H1 (cell line): ENCODE data around the gene OR2V1. TPM values are rescaled to one million over a fixed set of nuclear protein-coding genes. Genes with fewer than 3 reads are reported as not detected.
A peak's percentile ranks its signal among the peaks of the same experiment; 100 is the strongest.

Experiments used
- ATF2 ChIP-seq: IDR thresholded peaks from 2 replicates; pipeline ENCODE4 v1.6.1; 2012; ENCODE audit warnings: low read length, inconsistent platforms
- HDAC6 ChIP-seq: IDR thresholded peaks from one replicate; pipeline ENCODE4 v1.7.1; 2012; ENCODE audit warnings: low read depth, mild to moderate bottlenecking, inconsistent platforms, low read length, moderate library complexity
- RBBP5 ChIP-seq: IDR thresholded peaks from 2 replicates; pipeline ENCODE4 v1.7.1; 2012; ENCODE audit warnings: low read depth, mild to moderate bottlenecking, inconsistent platforms, low read length, moderate library complexity, borderline replicate concordance
- SUZ12 ChIP-seq: fragments of 200-600 bp; sonication (generic); IDR thresholded peaks from 2 replicates; pipeline ENCODE4 v1.6.1; 2012; ENCODE audit warnings: mild to moderate bottlenecking, inconsistent platforms, low read length, moderate library complexity, mixed read lengths
- polyA plus RNA-seq, 7 experiments: library from polyadenylated mRNA; depleted of rRNA in 3 of 7; stranded (reverse) in 5 of 7; unstranded in 2 of 7; fragments of >200 nt in 5 of 7; fragments of 200-250 nt in 2 of 7; gene quantifications; 1 replicate in 5 of 7; 2 replicates in 1 of 7; 4 replicates in 1 of 7; pipeline versions ENCODE4 v1.2.1 to v1.2.3, GENCODE V29; 2011 to 2013; ENCODE audit warnings: missing spikeins in 2 of 7, mixed read lengths in 2 of 7
- total RNA-seq: library from RNA; stranded (reverse); fragmentation: NEBNext Ultra II Directional; extraction: Animal tissue kit (Norgen Biotek cat#: 25700); gene quantifications from 2 replicates; pipeline ENCODE4 v1.2.1, GENCODE V29; 2021
- TF ChIP-seq, protein P1 (sequence below): fragments of 300-600 bp; sonication (generic); IDR thresholded peaks from 2 replicates; pipeline ENCODE4 v1.7.1; 2012; ENCODE audit warnings: low read length, moderate library complexity, mild to moderate bottlenecking, inconsistent platforms; ENCODE audit not compliant: insufficient replicate concordance
- TF ChIP-seq, protein P2 (sequence below): IDR thresholded peaks from 2 replicates; pipeline ENCODE4 v1.6.1; 2012; ENCODE audit warnings: inconsistent platforms

The OR2V1 gene
- total and polyA plus RNA-seq, 2 of the 8 experiments (the other 6 are each of a cell fraction or from before 2014, with no cell fraction given): not detected

GRCh38 chr5:181114844-181115778 lies 15.9 kb downstream of the OR2V1 start (continued):
- TF ChIP-seq, protein P1, sequence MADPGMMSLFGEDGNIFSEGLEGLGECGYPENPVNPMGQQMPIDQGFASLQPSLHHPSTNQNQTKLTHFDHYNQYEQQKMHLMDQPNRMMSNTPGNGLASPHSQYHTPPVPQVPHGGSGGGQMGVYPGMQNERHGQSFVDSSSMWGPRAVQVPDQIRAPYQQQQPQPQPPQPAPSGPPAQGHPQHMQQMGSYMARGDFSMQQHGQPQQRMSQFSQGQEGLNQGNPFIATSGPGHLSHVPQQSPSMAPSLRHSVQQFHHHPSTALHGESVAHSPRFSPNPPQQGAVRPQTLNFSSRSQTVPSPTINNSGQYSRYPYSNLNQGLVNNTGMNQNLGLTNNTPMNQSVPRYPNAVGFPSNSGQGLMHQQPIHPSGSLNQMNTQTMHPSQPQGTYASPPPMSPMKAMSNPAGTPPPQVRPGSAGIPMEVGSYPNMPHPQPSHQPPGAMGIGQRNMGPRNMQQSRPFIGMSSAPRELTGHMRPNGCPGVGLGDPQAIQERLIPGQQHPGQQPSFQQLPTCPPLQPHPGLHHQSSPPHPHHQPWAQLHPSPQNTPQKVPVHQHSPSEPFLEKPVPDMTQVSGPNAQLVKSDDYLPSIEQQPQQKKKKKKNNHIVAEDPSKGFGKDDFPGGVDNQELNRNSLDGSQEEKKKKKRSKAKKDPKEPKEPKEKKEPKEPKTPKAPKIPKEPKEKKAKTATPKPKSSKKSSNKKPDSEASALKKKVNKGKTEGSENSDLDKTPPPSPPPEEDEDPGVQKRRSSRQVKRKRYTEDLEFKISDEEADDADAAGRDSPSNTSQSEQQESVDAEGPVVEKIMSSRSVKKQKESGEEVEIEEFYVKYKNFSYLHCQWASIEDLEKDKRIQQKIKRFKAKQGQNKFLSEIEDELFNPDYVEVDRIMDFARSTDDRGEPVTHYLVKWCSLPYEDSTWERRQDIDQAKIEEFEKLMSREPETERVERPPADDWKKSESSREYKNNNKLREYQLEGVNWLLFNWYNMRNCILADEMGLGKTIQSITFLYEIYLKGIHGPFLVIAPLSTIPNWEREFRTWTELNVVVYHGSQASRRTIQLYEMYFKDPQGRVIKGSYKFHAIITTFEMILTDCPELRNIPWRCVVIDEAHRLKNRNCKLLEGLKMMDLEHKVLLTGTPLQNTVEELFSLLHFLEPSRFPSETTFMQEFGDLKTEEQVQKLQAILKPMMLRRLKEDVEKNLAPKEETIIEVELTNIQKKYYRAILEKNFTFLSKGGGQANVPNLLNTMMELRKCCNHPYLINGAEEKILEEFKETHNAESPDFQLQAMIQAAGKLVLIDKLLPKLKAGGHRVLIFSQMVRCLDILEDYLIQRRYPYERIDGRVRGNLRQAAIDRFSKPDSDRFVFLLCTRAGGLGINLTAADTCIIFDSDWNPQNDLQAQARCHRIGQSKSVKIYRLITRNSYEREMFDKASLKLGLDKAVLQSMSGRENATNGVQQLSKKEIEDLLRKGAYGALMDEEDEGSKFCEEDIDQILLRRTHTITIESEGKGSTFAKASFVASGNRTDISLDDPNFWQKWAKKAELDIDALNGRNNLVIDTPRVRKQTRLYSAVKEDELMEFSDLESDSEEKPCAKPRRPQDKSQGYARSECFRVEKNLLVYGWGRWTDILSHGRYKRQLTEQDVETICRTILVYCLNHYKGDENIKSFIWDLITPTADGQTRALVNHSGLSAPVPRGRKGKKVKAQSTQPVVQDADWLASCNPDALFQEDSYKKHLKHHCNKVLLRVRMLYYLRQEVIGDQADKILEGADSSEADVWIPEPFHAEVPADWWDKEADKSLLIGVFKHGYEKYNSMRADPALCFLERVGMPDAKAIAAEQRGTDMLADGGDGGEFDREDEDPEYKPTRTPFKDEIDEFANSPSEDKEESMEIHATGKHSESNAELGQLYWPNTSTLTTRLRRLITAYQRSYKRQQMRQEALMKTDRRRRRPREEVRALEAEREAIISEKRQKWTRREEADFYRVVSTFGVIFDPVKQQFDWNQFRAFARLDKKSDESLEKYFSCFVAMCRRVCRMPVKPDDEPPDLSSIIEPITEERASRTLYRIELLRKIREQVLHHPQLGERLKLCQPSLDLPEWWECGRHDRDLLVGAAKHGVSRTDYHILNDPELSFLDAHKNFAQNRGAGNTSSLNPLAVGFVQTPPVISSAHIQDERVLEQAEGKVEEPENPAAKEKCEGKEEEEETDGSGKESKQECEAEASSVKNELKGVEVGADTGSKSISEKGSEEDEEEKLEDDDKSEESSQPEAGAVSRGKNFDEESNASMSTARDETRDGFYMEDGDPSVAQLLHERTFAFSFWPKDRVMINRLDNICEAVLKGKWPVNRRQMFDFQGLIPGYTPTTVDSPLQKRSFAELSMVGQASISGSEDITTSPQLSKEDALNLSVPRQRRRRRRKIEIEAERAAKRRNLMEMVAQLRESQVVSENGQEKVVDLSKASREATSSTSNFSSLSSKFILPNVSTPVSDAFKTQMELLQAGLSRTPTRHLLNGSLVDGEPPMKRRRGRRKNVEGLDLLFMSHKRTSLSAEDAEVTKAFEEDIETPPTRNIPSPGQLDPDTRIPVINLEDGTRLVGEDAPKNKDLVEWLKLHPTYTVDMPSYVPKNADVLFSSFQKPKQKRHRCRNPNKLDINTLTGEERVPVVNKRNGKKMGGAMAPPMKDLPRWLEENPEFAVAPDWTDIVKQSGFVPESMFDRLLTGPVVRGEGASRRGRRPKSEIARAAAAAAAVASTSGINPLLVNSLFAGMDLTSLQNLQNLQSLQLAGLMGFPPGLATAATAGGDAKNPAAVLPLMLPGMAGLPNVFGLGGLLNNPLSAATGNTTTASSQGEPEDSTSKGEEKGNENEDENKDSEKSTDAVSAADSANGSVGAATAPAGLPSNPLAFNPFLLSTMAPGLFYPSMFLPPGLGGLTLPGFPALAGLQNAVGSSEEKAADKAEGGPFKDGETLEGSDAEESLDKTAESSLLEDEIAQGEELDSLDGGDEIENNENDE: no peak
- no peak for TF ChIP-seq ATF2
- 0 out of 2 replicates have a peak, but pooled peaks have one; percentile 29 for TF ChIP-seq RBBP5
- TF ChIP-seq HDAC6: no peak
- TF ChIP-seq, protein P2, sequence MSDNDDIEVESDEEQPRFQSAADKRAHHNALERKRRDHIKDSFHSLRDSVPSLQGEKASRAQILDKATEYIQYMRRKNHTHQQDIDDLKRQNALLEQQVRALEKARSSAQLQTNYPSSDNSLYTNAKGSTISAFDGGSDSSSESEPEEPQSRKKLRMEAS: peak; percentile 65
- TF ChIP-seq SUZ12: peak; percentile 89; the same call in 1 of the 2 replicates
